NCI-H2029 (cell line): ENCODE measurements around the gene NOTCH3.

Source experiments
- DNase-seq: peaks from one replicate; lab custom pipeline; 2025; lab: John Stamatoyannopoulos, UW

The NOTCH3 gene

DNA sequence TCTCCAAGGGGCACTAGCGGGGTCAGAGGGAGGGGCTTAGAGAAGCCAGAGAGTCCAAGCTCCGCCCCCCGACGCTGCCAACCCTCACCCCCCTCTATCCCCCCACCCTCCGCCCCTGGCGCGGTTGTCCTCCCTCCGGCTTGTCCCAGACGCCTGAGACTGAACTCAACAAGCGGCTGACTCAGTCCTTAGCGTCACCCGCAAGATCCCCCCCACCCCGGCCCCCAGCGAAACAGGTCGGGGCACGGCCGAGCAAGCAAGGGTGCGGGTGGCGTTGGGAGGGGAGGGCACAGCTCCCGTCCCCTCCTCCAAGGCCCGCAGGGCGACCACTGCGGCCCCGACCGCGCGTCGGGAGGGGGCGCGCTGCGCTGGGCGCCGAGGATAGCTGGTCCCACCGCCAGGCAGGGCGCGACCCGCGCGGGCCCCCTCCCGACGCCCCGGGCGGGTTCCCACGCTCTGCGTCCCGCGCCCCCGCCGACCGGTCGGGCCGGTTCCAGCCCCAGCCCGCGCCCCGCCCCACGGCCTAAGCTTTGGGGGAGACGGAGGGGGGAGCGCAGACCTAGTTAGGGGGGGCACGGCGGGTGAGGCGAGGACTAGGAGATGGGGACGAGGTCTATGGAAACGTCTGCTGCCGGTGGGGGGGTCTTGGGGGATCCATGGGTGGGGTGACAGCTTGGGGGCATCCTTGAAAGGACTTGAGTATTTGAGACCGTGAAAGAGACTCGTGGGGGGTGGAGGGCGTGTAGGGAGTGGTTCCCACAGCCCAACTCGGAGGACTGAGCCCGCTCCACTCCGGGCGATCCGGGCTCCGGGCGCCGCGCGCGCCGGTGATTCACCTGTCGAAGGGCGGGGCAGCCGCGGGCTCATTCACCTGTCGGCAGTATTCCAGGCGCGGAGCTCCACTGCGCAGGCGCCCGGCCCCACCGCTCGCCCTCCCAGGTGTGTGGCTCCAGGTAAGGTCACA, 5.1 kb downstream of the NOTCH3 start:
- peak; percentile 74 for DNase-seq

DNA sequence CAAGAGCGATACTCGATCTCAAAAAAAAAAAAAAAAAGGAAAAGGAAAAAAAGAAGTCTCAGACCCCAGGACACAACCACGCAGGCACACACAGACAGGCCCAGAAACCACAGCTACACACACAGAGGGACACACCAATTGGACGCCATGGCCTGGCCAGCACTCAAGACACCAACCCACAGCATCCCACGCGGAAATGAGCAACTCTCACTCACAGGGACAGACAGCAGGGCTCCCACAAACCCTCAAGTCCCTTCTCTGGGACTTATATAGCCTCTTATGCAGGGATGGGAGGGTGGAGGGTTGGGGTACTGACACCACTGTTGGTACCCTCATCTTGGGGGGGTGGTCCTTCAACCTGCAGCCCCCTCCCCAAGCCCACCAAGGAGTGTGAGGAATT, 5.9 kb downstream of the NOTCH3 start:
- no peak for DNase-seq

DNA sequence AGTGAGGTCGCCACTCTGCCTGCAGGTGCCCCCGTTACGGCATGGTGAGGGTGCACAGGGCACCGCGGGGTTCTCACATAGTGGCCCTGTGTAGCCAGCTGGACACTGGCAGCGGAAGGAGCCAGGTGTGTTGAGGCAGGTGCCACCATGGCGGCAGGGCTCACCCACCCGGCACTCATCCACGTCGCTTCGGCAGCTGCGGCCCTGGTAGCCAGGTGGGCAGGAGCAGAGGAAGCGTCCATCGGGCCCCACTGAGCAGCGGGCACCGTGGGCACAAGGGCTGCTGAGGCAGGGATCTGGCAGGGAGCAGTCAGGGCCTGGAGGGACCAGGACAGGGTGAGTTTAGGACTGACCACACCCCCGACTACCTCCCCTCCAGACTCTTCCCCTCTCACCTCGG, 8.8 kb downstream of the NOTCH3 start:
- DNase-seq = no peak

DNA sequence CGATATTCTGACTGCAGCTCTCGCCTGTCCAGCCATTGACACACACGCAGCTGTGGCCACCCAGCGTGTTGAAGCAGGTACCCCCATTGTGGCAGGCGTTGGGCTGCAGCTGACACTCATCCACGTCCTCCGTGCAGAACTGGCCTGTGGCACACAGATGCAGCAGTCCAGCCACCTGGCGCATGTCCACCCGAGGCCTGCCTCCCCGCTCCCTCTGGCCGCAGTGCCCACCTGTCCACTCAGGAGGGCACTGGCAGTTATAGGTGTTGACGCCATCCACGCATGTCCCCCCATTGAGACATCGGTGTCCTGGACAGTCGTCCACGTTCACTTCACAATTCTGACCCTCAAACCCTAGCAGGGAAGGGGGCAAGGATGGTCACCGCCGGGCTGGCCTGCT, 9.3 kb downstream of the NOTCH3 start:
- no peak for DNase-seq

DNA sequence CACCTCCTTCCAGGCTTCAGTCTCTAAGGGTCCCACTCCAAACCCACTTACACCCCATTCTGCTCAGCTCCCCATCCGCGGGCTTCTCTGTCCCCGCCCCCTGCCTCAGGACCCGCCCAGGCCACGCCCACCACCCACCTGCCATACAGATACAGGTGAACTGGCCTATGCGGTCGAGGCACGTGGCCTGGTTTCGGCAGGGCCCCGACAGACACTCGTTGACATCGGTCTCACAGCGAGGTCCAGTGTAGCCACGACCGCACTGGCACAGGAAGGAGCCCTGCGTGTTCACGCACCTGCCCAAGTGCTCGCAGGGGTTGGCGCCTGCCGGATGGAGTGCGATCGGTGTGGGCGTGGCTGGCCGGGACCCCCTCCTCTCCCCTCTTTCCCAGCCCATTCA, 11.9 kb downstream of the NOTCH3 start:
- DNase-seq = no peak

DNA sequence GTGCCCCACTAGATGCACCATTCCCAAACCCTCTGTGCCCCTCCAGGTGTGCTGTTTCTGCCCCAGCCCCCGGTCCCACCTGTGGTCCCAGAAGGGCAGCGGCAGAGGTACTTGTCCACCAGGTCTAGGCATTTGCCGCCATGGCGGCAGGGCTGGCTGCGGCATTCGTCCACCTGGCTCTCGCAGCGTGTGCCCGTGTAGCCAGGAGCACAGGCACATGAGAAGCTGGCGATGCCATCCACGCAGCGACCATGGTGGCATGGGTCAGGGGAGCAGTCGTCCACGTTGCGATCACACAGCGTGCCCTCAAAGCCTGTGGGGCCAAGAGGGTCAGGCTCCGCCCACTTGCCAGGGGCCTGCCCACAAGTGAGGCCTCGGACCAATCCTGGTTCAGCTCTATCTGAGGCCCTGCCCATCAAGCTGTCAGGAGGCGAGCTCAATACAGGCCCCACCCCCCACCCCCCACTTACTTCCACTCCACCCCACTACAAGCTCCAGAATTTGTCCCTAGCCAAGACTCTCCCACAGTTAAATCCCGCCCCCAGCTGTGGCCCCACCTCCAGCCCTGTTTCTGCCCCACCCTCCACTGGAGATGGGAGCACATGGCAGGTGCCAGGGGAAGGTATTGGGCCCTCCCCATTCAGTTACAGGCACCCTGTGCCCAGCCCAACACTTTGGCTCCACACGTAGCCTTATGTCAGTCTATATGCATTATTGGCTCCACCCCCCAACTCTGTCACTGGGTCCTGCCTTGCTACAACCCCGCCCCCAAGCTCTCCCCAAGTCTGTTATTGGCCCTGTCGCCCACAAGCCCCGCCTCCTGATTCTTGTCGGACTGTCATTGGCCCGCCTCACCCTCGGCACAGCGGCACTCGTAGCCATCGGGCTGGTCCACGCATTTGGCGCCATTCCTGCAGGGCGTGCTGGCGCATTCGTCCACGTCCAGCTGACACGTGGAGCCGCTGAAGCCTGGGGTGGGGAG, 13.5 kb downstream of the NOTCH3 start:
- DNase-seq = no peak

DNA sequence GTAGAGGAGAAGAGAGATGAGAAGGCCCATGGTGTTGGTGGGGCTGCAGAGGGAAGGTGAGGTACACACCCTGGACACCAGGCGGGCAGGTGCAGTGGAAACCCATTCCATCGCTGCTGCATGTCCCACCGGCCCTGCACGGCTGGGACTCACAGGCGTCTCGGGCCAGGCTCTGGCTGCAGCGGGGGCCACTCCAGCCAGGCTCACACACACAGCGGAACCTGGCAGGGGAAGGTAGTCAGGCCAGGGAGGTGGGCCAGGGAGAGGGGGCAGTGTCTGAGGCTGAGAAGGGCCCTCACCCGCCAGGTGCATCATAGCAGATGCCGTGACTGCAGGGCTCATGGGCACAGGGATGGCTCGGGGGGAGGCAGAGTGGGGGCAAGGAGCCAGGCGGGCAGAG, 15.6 kb downstream of the NOTCH3 start:
- no peak for DNase-seq

DNA sequence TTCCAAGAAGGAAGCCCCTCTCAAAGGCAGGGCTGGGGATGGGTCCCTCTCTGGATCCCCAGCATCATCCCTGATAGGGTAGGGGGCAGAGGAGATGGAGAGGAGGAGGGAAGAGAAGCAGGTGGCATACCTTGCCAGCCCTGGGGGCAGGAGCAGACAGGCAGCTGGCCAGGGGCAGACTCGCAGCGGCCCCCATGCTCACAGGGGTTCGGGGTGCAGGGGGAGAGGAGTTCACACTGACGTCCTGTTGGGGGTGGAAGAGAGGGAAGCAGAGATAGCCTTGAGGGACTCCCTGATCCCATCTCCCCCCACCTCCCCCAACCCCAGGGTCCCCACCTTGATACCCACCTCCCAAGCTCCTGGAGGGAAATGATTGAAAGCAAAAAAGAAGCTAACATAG, 16.0 kb downstream of the NOTCH3 start:
- no peak for DNase-seq

DNA sequence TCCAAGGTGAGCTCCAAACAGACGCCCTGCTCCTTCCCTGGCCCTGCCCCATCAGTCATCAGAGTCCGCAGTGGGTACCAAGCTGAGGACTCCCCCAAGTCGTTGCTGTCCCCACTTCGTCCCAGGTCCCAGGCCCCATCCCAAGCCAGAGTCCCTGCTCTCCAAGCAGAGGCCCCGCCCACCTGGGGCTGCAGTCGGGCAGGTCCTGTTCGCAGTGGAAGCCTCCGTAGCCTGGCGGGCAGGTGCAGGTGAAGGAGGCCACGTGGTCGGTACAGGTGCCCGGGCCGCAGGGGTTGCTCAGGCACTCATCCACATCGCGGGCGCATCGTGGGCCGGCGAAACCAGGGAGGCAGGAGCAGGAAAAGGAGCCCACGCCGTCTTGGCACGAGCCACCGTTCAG, 19.4 kb downstream of the NOTCH3 start:
- peak; percentile 70 for DNase-seq

DNA sequence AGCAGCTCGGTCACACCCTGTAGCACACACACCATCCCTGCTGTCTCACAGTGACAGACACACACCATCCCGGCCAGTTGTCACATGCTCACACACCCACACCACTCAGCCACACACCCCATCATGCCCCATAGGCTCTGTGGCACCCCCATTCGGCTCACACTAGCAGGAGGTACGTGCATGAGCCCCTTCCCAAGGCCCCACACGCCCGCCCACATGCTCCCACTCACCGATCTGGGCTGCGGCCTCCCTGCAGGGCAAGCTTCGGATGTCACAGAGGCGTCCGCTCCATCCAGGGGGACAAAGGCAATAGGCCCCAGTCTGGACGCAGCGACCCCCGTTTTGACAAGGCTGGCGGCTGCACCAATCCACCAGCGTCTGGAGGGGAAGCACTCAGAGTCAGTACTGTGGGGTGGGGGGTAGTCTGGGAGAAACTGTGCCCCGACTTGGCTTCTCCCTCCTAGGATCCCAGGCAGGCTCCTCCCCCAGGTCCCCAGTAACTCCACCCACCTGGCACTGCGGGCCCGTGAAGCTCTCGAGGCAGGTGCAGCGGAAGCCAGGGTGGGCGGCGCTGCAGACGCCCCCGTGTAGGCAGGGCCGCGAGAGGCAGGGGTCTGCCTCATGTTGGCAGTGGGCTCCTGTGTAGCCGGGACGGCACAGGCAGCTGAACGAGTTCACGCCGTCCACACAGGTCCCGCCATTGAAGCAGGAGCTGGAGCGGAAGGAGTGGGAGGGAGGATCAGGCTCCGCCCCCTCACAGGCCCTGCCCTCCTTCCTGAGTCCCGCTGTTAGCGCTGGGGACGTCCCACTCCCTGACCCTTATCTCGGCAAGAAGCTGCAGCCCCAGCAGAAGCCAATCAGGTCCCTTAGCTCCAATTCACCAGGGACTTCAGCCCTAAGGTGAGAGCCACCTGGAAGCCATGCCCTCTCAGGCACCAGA, 20.1 kb downstream of the NOTCH3 start:
- peak; percentile 77 for DNase-seq

DNA sequence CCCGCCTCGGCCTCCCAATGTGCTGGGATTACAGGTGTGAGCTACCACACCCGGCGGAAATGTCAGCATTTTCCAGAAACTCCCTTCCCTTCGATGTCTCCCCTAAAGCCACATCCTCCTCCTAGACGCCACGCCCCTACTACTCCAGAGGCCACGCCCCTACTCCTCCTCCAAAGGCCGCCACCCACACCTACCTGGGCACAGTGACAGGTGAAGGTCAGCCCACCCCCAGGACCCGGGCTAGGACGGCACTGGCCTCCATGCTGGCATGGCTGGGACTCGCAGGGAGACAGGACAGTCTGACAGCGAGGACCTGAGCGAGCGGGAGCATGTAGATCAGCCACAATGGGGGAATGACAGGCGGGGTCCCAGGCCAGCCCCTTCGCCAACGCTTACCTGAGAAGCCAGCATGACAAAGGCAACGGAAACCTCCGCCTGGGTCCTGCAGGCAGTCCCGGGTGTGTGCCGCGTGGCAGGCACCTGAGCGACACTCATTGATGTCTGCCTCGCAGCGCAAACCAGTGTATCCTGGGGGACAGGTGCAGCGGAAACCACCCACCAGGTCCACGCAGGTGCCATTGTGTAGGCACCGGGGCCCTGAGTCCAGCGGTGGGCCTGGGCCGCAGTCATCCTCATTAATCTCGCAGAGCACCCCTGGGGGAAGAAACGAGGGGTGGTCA, 22.0 kb downstream of the NOTCH3 start:
- DNase-seq = no peak

DNA sequence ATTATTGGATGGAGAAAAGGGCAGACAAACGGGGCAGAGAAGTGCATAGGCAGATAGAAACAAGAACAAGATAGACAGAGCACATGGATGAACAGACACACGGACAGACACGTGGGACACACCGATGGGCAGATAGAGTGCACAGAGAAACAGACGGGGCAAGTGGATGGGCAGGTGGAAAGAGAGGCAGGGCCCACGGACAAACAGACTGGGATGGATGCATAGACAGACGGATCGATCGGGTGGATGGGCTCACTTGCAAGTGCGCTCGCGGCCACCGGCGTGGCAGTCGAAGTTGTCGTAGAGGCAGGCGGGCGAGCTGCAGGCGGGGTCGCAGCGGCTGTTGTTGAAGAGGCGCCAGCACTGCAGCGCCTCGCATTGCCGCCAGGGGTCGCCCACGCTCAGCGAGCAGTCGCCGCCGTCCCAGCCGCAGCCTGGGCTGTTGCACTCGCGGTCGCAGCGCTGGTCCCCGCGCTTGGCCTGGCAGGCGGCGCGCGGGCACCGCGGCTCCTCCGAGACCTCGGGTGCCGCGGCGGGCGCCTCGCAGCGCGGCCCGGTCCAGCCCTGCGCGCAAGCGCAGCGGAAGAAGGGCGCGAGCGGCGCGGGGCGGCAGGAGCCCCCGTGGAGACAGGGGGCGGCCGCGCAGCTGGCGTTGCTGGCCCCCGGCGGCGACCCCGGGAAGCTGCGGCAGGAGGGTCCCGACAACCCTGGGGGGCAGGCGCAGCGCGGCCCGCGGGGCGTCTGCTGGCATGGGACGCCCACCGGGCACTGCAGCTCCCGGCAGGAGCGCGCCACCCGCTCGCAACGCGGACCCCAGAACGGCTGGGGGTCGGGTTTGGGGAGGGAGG, 23.3 kb downstream of the NOTCH3 start:
- DNase-seq = peak; percentile 68

DNA sequence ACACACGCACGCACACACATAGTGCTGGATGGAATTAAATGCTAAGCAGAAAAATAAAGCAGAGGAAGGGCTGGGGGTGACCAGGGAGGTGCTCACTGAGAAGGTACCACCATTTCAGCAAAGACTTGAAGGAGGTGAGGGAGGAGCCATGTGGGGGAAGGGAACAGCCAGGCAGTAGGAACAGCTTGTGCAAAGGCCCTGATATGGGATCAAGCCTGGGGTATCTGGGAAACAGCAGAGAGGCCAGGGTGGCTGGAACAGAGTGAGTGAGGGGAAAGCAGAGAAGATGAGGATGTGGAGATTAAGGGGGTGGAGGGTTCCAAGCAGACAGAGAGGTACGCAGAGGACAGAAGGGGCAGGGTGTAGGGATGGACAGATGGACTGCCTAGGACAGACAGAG, 25.2 kb downstream of the NOTCH3 start:
- DNase-seq = no peak

DNA sequence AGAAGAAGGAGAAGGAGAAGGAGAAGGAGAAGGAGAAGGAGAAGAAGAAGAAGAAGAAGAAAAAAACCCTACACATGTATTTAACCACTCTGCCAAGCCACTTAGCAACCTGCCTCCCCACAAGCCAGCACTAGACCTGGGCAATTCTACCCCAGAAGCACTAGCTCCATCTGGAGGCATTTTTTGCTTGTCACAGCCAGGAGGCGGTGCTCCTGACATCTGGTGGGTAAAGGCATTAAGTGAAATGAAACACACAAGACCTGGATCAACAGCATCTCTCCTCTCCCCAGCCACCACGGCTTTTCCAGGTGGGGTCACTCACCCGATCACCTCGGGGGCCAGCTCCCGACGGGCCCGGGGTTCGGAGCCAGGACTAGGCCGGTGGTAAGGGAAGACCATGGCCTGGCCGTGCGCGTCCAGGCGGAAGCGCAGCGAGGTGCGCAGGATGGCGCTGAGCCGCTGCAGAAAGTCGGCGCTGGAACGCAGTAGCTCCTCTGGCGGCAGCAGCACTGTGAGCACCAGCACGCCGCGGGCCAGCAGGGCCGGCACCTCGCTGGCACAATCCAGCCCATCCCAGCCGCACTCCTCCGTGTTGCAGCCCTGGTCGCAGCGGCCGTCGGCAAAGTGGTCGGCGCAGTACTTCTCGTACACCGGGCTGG, 26.9 kb downstream of the NOTCH3 start:
- no peak for DNase-seq

DNA sequence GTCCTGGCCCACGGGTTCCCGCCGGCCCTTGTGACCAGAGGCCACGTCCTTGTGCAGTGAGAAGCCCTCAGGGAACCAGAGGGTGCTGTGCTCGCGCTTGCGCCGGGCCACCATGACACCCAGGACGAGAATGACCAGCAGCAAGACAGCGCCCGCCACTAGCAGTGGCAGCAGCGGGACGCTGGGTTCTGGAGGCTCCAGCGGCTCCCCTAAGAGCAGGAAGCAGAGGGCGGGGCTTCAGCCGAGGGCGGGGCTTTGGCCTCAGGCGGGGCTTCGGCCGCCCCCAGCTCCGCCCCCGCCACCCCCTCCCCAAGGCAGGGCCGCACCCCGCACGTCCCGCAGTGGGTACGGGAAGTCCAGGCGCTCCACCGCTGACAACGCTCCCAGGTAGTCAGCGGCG, 30.4 kb downstream of the NOTCH3 start:
- no peak for DNase-seq

DNA sequence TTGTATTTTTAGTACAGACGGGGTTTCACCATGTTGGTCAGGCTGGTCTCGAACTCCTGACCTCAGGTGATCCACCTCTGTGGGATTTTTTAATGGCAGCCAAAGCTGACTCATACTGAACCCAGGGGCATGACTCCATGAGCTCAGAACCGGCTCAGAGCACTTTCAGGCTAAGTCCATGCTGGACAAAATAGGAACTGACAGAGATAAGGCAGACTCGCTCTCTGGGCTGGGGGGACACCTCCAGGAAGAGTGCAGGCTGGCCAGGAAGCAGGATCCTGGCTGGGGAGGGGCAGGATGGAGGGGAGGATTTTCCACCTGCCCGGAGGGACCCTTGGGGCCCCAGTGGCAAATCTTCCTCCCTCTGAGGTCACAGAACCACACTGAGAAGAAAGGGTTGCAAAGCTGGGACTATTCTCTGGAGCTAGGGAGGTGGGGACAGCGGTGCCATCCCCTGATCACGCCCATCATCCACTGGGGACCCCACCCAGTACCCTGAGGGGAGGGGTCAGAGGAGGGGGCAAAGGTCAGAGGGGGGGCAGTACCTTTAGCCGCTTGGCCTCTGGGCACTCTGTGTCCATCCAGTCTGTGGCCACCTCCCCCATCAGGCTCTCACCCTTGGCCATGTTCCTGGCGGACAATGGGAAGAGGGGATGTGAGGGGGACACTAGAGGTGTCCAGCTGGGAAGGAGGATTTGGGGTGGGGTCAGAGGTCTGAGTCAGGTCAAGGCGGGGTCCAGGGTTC, 31.1 kb downstream of the NOTCH3 start:
- DNase-seq = no peak

DNA sequence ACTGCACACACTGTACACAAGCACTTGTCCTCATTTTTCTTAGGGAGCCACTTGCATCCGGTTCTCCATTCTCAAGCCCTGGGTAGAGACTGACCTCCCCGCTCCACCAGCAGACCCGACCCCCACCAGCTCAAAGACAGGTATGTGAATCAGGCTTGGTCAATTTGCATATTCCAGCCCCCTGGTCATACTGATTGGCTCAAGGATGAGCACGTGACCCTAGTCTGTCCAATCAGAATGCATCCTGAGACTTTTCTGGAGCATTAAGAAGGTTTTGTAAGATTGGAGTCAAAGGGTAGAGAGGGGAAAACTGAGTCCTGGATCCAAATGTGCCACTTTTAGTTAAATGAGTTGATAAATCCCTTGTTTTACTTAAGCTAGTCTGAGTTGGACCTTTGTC, 34.1 kb downstream of the NOTCH3 start:
- no peak for DNase-seq

DNA sequence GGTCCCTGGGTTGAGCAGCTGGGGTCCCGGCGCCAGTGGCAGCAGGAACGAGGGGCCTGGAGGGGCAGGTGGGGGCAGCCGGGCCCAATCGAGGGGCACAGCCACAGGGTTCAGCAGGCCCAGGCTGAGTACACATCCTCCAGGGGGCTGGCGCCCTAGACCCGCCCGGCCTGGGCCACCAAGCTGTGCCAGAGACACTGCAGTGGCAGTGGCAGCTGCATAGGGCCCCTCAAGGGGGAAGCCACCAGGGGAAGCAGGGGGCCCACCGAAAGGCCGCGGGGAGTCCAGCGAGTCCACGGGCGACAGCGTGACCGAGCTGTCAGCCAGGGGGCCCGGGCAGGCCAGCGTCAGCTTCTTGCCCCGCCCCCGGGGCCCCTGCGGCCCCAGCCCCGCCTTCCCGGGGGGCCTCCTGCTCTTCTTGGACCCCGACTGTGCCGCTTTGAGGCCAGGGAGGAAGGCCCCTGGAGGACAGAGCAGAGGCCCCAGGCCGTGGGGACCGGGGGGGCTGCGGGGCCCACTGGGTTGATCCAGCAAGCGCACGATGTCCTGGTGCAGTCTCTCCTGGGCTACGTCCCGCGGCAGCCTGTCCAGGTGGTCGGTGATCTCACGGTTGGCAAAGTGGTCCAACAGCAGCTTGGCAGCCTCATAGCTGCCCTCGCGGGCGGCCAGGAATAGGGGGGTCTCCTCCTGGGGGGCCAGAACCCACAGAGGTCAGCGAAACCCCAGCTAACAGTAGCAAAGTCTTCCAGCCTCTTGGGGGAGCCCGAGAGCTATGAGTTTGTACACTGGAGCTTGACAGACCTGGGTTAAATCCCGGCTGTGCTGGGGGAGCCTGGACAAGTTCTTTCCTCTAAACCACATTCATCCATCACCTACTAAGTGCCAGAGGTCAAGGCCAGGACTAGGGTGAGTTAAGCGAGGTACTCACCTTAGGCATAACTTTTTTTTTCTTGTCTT, 39.5 kb downstream of the NOTCH3 start:
- no peak for DNase-seq
